AG08395 (cell line): ENCODE measurements around the gene AKTIP.
"Not testable (repeated sequence)": the region's sequence is repeated elsewhere in the genome, so short reads cannot be mapped to it uniquely, and the experiment has no call there.

Source experiments
- DNase-seq: peaks from one replicate; pipeline ENCODE4 v3.0.0; 2012; ENCODE audit warnings: mixed read lengths, low spot score

The AKTIP gene

GRCh38 chr16:53502331-53503269 lies at the start of gene AKTIP:
Gene AKTIP (minus strand): TSS chr16:53503209. CDS start chr16:53500259, 2,950 bp downstream.
- DNase-seq = no peak

- peak; percentile 92 for DNase-seq
Measured at GRCh38 chr16:53549970-53550690, 47.1 kb upstream of the AKTIP start.

- no peak for DNase-seq
Measured at GRCh38 chr16:53546988-53547391, 44.0 kb upstream of the AKTIP start.

GRCh38 chr16:53545433-53545832 lies 42.4 kb upstream of the AKTIP start:
- no peak for DNase-seq

DNA sequence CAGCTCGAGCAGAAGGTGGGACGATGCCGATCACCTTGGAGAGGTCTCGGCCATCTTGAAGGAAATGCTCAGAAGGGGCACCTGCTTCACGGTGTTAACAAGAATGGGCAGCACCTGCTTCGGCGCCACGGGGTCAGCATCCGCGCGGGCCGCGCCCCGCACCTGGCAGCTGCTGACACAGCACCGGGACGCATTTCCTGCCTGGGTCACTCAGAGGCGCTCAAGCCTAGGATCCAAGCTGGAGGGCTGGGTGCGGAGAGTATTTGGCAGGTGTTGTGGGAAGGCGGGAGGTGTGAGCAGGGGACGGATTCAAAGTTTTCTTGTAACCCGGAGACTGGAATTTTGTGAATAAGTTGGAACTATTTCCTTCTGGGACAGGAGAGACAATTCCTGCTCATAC lies 39.3 kb upstream of the AKTIP start:
- no peak for DNase-seq

DNA sequence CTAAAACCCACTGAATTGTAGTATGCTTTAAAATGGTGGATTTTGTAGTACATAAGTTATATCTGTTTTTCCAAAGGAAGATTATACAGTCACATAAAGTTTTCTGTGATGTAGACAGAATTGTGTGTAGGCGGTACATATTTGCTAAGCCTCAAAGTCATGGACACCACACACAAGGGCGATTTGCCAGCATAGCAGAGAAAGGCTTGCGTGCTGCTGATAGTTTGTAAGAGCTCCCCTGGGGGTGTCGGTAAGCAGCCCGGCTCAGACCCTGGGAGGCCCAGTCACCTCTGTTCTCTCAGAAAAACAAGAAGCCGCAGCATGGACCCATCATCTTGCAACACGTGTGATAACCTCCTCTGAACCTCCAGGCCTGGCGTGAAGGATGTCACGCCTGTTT lies 38.3 kb upstream of the AKTIP start:
- no peak for DNase-seq

GRCh38 chr16:53539759-53540718 lies 37.0 kb upstream of the AKTIP start:
- DNase-seq = not testable (repeated sequence)

DNA sequence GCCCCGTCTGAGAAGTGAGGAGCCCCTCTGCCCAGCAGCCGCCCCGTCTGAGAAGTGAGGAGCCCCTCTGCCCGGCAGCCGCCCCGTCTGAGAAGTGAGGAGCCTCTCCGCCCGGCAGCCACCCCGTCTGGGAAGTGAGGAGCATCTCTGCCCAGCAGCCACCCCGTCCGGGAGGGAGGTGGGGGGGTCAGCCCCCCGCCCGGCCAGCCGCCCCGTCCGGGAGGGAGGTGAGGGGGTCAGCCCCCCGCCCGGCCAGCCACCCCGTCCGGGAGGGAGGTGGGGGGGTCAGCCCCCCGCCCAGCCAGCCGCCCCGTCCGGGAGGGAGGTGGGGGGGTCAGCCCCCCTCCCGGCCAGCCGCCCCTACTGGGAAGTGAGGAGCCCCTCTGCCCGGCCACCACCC lies 36.3 kb upstream of the AKTIP start:
- not testable (repeated sequence) for DNase-seq

DNA sequence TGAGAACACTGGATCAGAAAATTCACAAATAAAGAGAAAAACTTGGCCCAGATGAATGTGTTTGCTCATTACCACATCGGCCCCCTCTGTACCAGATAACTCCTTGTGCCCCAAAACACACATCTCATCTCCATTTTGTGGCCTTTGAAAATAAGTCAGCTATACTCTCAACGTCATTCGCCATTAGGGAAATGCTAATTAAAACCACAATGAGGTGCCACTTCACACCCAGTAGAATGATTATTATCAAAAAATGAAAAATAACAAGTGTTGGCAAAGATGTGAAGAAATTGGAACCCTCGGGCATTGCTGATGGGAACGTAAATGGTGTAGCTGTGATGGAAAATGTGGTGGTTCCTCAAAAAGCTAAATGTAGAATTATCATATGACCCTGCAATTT lies 34.6 kb upstream of the AKTIP start:
- no peak for DNase-seq

- no peak for DNase-seq
Measured at GRCh38 chr16:53534206-53534605, 31.2 kb upstream of the AKTIP start.

DNA sequence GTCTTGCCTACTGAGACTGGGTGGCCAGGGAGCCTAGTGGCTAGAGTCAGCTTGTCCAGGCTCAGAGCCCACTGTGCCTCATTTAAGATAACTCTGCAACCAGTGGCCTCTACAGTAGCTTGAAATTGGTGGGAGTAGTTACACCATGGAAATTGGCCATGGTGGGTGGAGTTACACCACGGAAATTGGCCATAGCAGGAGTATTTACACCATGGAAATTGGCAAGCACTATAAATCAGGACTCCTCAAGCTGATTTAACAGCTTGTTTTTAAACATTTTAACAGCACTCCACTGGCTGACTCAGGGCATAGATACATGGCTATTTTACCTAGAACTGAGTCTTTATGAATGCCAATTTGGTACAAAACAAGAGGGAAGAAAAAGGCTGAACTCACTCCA lies 27.7 kb upstream of the AKTIP start:
- no peak for DNase-seq

- no peak for DNase-seq
Measured at GRCh38 chr16:53530046-53530445, 27.0 kb upstream of the AKTIP start.

- no peak for DNase-seq
Measured at GRCh38 chr16:53529513-53529912, 26.5 kb upstream of the AKTIP start.

GRCh38 chr16:53528797-53529196 lies 25.8 kb upstream of the AKTIP start:
- DNase-seq = no peak

- DNase-seq = no peak
Measured at GRCh38 chr16:53523971-53524548, 21.1 kb upstream of the AKTIP start.

DNA sequence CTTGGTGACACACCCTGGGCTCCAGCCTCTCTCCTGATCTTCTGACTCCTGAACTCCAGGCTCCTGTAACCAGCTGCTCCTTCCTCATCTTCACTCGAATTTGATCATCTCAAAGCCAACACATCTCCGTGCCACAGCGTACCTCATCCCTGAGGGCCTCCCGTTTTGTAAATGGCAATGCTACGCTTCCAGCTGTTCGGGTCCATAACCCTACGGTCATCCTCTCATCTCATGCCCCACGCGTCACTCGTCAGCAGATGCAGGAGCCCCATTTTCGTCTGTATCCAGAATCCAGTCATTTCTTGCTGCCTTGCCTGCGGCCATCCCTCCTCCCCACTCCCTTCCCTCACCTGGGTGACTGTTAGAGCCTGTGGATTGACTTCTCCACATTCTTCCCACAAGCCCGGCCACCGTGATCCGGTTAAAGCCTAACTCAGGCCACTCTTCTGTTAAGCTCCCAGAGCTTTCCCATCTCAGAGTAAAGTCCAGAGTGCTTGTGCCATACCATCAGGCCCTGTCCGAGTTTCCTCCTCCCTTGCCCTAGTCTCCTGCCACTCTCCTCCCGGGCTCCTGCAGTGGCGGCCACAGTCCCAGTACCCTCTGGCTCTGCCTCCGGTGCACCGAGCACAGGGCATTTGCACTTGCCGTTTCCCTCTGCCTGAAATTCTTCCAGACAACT lies 20.3 kb upstream of the AKTIP start:
- DNase-seq = no peak

GRCh38 chr16:53519417-53520091 lies 16.5 kb upstream of the AKTIP start:
- no peak for DNase-seq

DNA sequence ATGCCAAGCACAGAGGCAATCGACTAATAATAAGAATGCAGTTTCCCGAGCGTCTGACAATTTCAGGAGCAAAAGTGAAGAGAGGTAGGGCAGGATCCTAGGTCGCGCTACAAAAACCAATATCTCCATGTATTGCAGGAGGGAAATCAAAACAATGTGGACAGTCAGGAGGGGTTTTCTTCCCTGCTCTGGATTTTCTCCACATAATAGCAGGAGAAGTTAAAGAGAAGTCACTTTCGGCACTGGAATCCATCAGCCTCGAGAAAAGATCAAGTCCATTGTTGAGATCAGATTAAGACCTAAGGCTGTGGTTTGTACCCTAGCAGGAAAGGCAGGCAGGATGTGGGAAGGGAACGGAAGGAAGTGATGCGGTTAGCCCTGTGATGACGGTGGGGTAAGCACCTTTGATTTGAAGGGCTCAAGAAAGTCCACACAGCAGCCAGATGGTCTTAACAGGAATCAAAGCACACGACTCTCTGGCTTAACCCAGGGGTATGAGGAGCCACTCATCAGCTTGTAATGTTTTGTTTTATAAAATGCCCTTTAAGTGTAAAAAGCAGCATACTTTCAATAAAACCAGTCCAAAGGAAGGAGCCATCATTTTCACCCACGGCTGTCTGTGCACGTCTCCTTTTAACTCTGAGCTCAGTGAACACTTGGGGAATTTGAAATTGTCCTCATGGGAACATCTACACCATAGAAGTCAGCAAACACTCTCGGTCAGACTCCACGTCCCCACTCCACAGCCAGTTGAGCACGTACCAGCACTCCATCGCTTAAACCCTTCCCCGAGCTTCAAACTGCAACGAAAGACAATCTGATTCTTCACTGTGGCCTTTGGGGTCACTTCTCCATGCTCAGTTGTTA lies 15.8 kb upstream of the AKTIP start:
- no peak for DNase-seq

- DNase-seq = no peak
Measured at GRCh38 chr16:53517851-53518250, 14.8 kb upstream of the AKTIP start.
